NK-92 treated with Interleukin-12 subunit alpha and Interleukin-12 subunit beta, amount 100 ng/mL, for 24 hours (cell line): ENCODE data around the gene MROH2A.

Experiments used
- DNase-seq: peaks from one replicate; lab custom pipeline; 2025; lab: John Stamatoyannopoulos, UW

The MROH2A gene

GRCh38 chr2:233766416-233766815, 11.7 kb upstream of the MROH2A start:
- DNase-seq: no peak

GRCh38 chr2:233768076-233768475, 10.1 kb upstream of the MROH2A start:
- DNase-seq: no peak

GRCh38 chr2:233769260-233769659, 8.9 kb upstream of the MROH2A start:
- DNase-seq: no peak

GRCh38 chr2:233772153-233772552, 6.0 kb upstream of the MROH2A start:
- DNase-seq: no peak

- no peak for DNase-seq
Observed at GRCh38 chr2:233772583-233772982, 5.5 kb upstream of the MROH2A start.

- no peak for DNase-seq
Observed at GRCh38 chr2:233773854-233774253, 4.3 kb upstream of the MROH2A start.

- no peak for DNase-seq
Observed at GRCh38 chr2:233775414-233775813, 2.7 kb upstream of the MROH2A start.

GRCh38 chr2:233779722-233780121, 1.6 kb downstream of the MROH2A start:
- no peak for DNase-seq

- no peak for DNase-seq
Observed at GRCh38 chr2:233780771-233781170, 2.6 kb downstream of the MROH2A start.

- no peak for DNase-seq
Observed at GRCh38 chr2:233789554-233789953, 11.4 kb downstream of the MROH2A start.

- no peak for DNase-seq
Observed at GRCh38 chr2:233791151-233791882, 13.2 kb downstream of the MROH2A start.

- DNase-seq: no peak
Observed at GRCh38 chr2:233791883-233792329, 13.8 kb downstream of the MROH2A start.

- DNase-seq: no peak
Observed at GRCh38 chr2:233792720-233793119, 14.6 kb downstream of the MROH2A start.

GRCh38 chr2:233793465-233794127, 15.5 kb downstream of the MROH2A start:
- no peak for DNase-seq

GRCh38 chr2:233794128-233794658, 16.1 kb downstream of the MROH2A start:
- no peak for DNase-seq

- DNase-seq: no peak
Observed at GRCh38 chr2:233795735-233796171, 17.6 kb downstream of the MROH2A start.

- DNase-seq: no peak
Observed at GRCh38 chr2:233796254-233796653, 18.1 kb downstream of the MROH2A start.

GRCh38 chr2:233798335-233799086, 20.4 kb downstream of the MROH2A start:
- no peak for DNase-seq

- DNase-seq: no peak
Observed at GRCh38 chr2:233799087-233799665, 21.0 kb downstream of the MROH2A start.

- no peak for DNase-seq
Observed at GRCh38 chr2:233799716-233800115, 21.6 kb downstream of the MROH2A start.

GRCh38 chr2:233800208-233800607, 22.1 kb downstream of the MROH2A start:
- no peak for DNase-seq
